DND-41 (cell line): ENCODE data around the gene TBCD.

Experiments used
- CTCF ChIP-seq: IDR thresholded peaks from 2 replicates; pipeline ENCODE4 v1.5.1; 2012; ENCODE audit warnings: borderline replicate concordance, low read length, moderate library complexity, mild to moderate bottlenecking; ENCODE audit not compliant: poor library complexity, severe bottlenecking; ENCODE audit errors: extremely low read depth
- EZH2 ChIP-seq: IDR thresholded peaks from 3 replicates; pipeline ENCODE4 v1.6.1; 2012; ENCODE audit warnings: borderline replicate concordance, low read depth, mild to moderate bottlenecking, moderate library complexity, low read length, inconsistent platforms; ENCODE audit not compliant: severe bottlenecking

GRCh38 chr17:82756166-82756565 lies 4.3 kb downstream of the TBCD start:
- TF ChIP-seq CTCF (no peak), EZH2 (no peak)
